GM12873 (cell line): ENCODE measurements around the gene PGLYRP2.

ENCODE experiments used
- TF ChIP-seq, protein P1 (sequence below): IDR thresholded peaks from 2 replicates; pipeline ENCODE4 v1.5.1; 2012; ENCODE audit warnings: low read depth, mild to moderate bottlenecking, moderate library complexity, low read length, control low read depth; ENCODE audit not compliant: insufficient read depth; ENCODE audit errors: missing control alignments

The PGLYRP2 gene

DNA sequence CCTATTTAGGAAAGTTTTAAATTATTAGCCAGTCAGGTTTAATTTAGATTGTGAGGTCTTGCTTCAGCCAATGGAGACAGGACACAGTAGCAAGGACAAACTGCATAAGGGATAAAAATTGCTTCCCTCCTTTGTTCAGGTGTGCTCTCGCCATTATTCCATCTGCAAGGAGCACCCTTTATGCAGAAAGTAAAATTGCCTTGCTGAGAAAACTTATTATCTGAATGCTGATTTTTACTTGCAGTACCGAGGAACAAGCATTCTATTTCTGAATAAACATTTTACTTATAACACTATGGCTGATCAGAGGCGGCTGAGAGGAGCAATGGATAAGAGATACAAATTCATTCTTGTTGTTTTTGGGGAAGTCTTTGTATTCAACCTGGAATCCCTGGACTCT lies 37.1 kb upstream of the PGLYRP2 start:
- TF ChIP-seq, protein P1, sequence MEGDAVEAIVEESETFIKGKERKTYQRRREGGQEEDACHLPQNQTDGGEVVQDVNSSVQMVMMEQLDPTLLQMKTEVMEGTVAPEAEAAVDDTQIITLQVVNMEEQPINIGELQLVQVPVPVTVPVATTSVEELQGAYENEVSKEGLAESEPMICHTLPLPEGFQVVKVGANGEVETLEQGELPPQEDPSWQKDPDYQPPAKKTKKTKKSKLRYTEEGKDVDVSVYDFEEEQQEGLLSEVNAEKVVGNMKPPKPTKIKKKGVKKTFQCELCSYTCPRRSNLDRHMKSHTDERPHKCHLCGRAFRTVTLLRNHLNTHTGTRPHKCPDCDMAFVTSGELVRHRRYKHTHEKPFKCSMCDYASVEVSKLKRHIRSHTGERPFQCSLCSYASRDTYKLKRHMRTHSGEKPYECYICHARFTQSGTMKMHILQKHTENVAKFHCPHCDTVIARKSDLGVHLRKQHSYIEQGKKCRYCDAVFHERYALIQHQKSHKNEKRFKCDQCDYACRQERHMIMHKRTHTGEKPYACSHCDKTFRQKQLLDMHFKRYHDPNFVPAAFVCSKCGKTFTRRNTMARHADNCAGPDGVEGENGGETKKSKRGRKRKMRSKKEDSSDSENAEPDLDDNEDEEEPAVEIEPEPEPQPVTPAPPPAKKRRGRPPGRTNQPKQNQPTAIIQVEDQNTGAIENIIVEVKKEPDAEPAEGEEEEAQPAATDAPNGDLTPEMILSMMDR = no peak

DNA sequence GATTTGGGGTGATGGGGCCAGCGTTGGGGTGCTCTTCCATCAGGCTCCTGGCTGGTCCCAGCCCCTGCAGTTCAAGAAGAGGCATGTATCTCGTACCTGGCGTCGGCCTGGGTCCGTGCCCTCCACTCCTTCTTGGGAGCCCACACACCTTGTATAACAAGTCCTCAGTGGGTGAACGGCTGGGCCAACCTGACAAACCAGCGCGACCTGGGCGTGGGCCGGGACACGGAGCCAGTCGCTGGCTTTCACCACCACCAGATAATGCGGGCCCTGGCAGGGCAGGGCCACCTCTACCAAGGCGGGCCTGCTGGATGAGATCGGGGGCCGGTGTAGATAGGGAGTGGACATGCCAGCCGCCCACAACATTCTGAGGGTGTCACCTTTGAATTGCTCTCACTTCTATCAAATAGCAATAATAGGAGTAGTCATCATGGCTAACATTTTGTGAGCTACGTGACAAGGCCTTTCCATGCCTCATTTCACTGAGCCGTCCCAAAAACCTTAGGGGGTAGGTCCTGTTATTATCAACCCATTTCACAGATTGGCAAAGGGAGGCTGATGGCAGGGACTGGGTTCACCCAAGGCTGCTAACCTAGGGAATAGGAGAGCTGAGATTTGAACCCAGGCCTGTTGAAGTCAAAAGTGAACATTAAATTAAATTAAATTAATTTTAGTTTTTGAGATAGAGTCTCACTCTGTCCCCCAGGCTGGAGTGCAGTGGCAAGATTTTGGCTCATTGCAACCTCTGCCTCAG lies 32.5 kb upstream of the PGLYRP2 start:
- TF ChIP-seq, protein P1 = no peak

DNA sequence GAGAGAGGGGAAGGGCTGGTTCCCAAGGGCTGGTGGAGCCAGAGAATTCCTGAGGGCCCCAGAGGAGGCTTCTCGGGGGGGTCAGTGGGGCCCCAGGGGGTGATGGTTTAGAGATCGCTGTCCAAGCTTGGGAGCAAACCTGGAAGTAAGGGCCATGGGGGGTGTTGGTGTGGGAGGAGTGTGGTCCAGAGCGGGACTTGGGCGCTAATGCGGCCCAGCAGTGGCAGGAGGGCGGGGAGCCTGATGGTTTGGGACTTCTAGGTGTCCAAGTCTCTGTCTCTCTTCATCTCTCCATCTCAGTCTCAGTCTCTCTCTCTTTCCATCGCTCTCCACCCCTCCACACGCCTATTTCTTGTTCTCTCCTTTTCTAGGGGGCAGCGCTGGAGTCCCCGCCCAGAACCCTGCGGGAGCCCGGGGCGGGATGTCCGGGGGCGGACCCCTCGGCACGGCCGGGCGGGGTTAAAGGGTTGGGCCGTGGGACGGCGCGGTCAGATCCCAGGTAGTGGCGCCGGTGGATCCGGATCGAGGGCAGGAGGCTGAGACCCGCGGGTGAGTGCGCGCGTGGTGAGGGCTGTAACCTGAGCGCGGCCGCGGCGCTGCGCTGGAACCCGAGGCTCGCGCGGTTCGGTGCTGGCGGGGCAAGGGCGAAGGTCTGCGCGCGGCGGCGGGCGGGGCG lies 28.9 kb upstream of the PGLYRP2 start, which contains the start of gene CYP4F22:
CYP4F22 (plus strand) TSS at position 491 of the 676 bp plus-strand sequence. CDS start 16,812 bp downstream, outside the sequence.
- TF ChIP-seq, protein P1 = no peak

DNA sequence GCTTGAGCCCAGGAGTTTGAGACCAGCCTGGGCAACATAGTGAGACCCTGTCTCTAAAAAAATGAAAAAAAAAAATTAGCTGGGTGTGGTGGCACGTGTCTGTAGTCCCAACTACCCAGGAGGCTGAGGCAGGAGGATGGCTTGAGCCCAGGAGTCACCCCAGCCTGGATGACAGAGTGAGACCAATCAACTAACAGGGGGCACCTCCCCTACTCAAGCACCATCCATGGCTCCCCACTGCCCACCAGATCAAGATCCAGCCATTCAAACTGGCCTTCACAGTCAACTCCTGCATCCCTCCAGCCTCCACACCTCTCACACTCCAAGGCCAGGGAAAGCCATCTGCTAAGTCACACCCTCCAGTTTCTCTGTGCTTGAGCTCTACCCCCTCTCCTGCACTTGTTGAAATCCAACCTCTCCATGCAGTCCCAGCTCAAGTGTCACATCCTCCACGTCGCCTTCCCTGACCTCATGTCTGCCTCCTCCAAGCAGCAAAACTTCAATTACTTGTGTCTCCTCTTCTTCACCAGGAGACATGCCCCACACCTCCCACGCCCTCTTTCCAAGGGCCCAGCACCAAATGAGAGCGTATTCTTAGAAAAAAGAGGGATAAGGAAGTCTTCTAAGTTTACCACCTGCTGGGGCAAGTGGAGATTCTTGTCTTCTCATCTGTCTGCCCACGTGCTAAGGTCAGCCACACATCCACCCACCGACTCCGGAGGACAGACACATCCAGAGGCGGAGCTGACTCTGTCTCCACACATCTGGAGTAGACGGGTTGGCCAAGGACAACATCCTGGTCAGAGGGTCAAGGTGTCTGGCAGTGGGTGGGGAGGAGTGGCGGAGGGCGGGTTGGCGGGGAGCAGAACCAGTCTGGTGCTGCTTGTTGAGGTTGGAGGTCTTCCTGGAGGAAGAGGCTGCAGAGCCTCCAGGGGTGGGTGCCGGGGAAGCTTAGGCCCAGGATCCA lies 28.1 kb upstream of the PGLYRP2 start:
- TF ChIP-seq, protein P1 = no peak

DNA sequence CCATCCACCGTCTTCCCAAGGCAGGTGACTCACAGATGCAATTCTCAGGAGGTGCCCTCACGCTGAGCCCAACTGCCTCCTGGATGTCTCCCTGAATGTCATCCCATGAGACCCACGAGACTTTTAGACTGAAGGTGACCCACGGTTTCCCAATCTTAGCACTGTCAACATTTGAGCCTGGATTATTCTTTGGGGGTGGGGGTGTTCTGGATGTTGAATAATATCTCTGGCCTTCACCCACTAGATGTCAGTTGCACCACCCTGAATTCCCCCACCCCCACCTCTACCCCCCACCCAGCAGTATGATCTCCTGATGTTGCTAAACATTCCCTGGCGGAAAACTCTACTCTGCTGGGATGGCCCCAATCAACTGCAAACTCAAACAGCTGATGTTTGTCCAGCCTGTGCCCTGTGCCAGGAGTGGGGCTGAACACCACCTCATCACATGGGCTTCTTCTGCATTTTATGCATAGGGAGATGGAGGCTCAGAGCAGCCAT lies 26.8 kb upstream of the PGLYRP2 start:
- TF ChIP-seq, protein P1 = no peak

DNA sequence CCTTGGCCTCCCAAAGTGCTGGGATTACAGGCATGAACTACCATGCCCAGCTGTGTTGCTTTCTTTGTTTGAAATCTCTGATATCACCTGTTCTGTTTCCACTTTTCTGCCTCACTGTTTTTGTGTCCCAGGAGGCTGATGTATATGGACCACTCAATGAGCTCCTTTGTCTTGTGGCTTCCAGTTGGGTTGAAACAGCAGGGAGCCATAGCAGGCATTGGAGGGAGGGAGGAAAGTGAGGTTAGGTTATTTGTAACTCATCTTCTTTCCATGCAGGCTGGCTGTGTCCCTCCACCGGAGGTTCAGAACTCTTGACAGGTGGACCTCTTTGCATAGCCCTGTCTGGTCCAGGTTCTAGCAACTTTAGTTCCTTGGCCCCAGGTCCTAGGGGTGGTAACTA lies 23.0 kb upstream of the PGLYRP2 start:
- TF ChIP-seq, protein P1 = no peak
